DMS153 (cell line): ENCODE measurements around the gene ATL2.
A peak's percentile ranks its signal among the peaks of the same experiment; 100 is the strongest.
"Not testable (repeated sequence)": the region's sequence is repeated elsewhere in the genome, so short reads cannot be mapped to it uniquely, and the experiment has no call there.

ENCODE experiments used
- DNase-seq: peaks from one replicate; lab custom pipeline; 2025; lab: John Stamatoyannopoulos, UW

Gene ATL2

DNA sequence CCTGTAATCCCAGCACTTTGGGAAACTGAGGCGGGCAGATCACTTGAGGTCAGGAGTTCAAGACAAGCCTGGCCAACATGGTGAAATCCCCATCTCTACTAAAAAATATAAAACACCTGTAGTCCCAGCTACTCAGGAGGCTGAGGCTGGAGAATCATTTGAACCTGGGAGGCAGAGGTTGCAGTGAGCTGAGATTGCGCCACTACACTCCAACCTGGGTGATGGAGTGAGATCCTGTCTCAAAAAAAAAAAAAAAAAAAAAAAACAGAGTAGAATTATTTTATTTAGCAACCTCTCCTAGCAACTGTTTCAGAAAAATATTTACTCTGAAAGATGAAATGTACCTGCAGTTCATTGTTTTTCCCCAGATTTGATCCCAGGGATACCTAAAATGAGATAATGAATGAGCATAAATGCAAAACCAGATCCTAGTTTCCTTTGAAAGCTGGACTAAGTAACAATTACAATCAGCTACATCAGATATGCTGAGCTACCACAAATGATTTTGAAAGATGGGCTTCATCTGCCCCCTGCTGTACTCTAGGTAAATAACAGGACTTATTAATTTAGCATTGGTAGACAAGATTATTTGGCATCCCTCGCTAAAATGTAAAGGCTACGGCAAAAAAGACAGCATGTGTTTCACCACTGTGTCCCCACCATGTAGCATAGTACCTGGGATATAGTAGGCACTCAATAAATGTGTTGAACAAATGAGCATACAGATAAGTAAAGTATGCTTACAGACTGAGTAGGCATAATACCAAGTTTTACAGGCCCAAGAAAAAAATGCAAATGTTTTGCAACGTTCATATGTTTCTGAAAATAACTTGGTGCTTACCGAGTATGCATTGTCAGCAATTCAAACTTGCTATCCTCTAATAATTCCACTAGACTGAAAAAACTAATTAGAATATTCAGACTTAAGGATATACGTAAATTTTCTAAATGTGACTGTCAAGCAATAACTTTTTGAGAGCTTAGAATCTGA, 102.5 kb downstream of the ATL2 start:
- peak; percentile 66 for DNase-seq

DNA sequence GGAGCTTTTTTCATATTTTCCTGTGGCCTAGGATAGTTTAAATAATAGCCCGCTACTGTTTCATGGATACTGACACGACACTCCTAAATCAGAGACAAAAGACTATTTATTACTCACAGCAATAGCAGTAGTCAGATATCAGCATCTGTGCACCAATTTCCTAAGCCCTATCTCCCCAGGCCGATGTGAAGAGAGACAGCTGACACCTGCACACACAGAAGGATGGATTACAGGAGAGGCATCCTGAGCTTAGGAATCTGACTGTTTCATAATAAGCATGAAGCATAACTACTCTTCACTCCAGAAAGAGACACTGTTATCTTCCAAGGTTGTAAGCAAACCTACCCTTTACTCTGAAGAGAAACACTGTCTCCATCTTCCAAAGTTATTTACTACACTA, 105.4 kb downstream of the ATL2 start:
- no peak for DNase-seq

DNA sequence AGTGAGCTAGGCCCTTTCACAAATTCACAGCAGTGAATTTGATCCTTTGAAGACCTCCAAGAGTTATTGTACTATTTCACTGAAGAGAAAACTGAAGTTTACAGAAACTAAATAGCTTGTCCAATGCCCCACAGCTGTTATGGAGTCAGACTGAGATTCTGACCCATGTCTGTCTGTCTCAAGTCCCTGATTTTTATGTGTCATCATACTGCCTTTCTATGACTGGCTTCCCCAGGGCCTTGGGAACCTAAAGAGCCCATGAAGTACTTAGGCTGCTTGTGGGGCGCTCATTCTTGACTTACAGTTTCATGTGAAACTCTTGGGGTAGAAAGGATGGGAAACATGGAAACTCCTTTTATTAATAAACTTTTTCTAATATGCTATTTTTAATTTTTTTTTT, 107.7 kb downstream of the ATL2 start:
- no peak for DNase-seq

DNA sequence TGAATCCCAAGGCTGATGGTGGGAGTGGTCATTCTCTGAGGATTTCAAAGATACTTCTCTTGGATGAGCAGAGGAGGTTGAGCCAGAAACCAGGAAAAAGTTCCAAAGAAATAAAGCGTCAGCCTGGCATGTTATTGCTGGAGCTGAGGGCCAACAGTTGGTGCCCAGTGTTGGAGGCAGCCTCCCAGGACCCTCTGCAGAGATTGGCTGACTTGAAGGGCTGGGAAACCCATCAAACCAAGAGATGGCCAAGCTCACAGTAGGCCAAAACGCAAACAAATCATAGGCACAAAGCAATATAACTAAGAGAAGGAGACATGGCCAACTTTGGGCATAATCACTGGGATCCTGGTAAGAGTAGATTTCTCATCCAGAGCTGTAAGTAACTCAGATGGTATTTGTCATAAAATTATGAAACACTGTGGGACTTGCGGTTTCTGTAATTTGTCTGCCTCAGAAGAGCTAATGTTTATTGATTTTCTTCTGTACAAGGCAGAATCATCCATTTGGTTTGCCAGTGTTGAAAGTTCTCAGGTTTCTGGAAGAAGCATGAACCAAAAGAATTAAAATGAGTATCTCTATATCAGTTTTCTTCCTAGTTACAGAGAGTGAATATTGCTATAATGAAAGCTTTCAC, 108.3 kb downstream of the ATL2 start:
- DNase-seq = no peak

DNA sequence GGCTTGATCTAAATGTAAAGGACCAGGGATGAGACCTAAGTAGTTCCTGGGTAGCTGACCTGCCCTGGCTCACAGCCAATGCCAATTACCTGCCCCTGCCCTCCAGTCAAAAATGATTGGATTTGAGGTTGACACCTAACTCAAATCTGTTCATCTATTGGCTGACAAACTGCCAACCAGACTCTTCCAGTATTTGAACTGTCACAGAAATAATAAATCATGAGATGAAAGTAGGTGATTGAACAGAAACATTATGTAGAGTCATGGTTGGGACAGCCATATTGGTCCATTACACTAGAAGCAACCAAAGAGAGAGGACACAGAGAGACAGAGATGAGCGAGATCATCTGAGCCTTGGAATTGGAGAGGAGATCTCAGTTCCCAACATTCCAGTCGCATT, 109.1 kb downstream of the ATL2 start:
- DNase-seq = no peak

DNA sequence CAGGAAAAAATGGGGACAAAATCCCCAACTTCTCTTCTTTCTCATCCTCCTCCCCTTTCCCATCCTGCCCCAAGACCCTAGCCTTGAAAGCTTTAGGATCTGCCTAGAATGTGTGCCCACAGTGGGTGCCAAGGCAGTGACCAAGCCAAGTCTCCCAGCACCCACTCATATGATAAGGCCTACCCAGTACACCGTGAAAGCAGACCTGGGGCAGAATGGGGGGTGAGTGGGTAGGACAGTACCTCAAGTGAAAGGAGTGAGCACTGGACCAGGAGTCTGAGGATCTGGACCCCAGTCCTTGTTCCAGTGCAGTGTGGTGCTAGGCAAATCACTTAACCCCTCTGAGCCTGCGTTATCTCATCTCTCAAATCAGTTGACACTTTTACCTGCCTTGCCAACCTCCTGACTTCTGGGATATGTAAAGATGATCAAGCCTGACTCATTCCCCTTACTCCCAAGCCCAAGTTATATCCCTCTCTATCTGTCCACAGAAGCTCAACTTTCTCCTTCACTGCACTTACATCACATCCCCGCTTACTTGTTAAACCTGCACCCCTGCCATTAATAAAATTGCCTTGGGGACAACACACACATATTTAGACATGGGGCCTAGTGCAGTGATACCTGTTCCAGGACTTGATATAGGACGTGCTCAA, 109.7 kb downstream of the ATL2 start:
- no peak for DNase-seq

DNA sequence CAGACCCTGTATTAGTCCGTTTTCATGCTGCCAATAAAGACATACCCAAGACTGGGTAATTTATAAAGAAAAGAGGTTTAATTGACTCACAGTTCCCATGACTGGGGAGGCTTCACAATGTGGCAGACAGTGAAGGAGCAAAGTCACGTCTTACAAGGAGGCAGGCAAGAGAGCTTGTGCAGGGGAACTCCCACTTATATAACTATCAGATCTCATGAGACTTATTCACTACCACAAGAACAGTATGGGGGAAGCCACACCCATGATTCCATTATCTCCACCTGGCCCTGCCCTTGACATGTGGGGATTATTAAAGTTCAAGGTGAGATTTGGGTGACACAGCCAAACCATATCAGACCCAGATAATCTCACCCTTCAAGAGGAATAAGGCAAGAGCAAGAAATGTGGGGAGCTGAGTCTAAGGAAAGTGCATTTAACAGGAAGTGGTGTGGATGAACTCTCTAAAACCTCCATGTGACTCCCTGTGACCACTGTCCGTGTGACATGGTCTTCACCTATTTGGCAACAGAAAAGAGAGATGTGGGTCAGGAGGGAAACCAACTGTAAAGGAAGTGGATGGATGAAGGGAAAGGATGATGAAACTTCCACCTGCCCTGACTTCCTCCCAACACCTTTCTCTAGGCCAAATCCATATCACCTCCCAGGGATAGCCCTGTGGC, 110.6 kb downstream of the ATL2 start:
- DNase-seq = no peak

DNA sequence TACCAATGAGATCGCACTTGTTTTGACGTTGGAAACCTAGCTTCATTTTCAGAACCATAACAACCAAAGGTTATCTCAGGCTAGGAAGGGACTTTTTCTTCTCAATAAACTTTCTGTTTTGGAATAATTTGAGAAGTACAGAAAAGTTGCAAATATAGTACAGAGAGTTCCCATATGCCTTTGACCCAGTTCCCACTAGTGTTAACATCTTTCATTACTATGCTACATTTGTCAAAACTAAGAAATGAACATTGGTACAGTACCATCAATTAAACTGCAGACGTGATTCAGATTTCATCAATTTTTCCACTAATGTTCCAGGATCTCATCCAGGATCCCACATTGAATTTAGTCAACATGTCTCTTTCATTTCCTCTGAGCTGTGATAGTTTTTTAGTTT, 111.6 kb downstream of the ATL2 start:
- DNase-seq = no peak

DNA sequence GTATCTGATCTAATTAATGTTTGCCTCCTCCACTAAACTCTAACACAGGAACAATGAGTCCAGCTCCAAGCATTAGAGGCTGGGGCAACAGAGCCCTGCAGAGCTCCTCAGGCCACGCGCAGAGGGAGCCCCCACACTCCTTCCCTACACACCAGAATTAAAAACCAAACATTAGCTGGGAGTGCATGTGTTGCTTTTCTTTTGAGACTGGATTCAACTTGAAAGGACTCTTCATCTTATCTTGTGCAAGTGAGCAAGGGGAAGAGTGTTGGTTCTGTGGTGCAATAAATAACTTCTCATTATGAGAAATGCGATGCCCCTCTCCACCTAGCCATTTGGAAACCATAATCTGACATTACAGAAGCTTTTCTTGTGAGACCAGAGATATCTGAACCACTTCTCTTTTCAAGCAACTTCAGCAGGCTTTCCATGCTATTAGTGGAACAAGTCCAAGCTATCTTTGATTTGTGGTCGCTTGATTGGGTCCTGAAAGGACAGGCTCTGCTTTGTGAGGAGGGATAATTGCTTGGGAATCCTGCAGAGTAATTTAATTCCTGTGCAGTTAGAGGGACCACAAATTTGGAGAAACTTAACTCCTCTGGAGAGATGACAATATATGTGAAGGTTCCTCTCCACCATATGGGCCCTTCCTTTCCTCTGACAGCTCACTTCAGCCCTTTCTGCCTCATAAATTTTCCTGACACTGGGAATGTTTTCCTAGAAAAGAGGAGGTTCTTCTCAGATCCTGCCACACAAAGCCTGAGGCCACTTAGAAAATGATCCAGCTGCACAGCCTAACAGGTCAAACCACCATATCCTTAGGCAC, 112.5 kb downstream of the ATL2 start:
- DNase-seq = no peak

DNA sequence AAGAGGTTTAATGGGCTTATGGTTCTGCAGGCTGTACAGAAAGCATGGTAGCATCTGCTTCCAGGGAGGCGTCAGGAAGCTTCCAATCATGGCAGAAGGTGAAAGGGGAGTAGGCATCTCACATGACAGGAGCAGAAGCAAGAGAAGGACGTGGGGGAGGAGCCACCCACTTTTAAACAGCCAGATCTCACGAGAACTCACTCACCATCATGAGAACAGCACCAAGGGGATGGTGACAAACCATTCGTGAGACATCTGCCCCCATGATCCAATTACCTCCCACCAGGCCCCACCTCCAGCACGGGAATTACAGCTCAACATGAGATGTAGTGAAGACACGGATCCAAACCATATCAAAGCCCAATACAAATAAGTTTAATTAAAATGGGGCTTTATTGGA, 113.8 kb downstream of the ATL2 start:
- DNase-seq = no peak

DNA sequence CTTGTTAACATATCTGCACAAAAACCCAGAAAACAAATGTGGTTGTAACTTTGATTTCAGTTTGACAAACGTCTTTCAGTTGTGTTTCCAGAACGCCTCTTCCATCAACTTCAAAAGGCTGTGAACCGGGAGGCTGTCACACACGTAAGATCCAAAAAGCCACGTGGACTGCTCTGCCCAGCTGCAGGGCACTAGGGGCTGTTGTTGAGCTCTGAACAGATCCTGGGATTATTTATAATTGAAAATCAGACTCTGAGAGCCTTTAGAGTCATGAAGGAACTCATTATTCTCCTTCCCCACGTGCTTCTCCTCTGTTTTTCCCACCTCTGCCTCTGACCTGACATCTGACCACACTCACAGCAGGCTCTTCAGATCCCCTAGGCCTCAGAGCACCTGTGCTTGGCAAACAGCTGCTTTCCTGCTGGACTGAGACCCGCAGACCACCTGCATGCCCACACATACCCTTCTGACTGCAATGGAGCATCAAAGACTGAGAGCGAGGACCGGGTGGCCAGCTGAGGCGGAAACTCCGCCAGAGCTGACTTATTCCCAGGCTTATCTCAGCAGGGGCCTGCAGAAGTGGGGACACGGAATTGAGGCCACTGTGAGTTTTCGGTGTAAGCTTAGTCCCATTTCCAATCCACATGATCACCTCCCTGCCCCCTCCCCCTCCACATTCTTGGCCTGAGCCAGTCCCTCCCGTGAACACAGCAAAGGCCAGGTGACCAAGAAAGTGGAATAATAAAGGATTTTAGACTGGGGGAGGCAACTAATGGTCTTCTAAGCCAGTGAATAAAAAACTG, 114.8 kb downstream of the ATL2 start:
- no peak for DNase-seq

DNA sequence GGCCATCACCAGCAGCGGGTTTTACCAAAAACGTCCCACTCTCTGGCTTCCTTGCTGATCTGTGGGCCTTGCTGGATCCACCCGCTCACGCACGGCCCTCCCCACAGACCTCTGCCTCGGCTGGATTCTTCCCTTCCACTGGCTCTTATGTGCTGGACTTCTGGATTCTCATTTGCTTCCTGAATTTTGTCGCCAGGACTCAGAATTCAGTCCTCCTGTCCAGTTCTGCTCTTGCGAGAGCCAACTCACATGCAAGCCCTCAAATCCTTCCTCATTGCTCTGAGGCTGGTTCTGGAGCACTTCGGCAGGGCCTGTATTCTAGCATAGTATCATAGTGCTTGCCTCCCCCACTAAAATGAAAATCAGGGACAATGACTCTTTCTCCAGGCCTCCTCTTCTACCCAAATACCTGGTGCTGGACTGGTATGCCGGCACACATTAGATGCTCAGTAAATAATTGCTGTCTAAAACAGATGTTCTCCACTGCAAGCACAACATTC, 115.5 kb downstream of the ATL2 start:
- no peak for DNase-seq

DNA sequence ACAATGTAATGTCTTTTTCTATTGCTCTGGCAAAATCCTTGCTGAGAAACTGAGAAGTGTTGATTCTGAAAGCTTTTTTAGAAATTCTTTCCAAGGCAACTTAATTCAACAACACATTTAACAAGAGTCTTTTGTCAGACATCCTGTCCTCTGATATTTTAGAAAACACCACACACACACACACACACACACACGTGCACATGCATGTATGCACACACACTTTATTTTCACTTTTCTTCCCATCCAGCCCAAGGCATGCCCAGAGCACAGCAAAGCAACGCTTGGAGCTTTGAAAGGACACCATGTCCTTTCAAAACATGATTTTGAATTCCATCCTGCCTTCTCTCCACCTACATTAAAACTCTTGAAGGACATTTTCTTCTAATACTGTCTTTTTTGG, 116.1 kb downstream of the ATL2 start:
- no peak for DNase-seq

DNA sequence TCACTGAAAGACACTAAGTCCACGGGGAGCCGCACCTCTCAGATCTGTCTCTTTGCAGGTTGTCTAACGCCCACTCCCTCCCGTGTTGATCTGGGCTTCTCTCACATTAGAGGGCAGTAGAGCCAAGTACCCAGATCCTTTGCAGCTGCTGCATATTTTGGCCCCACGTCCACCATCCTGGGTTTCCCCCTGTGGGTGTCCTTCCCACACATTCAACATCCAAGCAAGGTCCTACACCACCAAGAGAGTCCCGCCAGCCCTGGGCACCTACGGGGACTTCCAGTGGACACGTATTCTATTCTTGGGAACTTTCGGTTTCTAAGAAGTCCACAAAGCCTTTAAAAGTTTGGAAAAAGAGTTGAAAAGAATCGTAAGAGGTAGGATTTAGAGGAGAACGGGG, 116.6 kb downstream of the ATL2 start:
- DNase-seq = no peak

DNA sequence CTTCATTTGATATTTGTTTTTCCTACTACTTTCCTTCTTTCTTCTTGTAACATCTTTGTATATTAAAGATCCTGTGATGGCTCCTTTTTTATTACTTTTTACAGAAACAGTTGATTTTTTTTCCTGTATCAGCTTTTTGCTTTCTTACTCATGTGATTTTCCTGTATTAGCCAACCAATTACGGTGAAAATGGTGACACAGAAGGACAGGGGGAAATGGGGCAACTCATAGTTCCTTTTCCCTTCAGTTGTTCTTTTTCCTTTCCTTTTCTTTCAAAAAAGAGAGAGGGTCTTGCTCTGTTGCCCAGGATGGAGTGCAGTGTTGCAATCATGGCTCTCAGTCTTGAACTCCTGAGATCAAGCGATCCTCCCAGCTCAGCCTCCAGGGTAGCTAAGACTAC, 117.8 kb downstream of the ATL2 start:
- no peak for DNase-seq

DNA sequence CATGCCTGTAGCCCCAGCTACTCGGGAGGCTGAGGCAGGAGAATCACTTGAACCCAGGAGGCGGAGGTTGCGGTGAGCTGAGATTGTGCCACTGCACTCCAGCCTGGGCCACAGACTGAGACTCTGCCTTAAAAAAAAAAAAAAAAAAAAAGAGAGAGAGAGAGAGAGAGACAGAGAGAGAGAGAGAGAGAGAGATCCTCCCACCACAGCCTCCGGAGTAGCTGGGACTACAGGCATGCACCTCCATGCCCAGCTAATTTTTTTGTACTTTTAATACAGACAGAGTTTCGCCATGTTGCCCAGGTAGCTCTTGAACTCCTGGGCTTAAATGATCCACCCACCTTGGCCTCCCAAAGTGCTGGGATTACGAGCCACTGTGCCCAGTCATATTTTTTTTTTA, 119.4 kb downstream of the ATL2 start:
- not testable (repeated sequence) for DNase-seq

DNA sequence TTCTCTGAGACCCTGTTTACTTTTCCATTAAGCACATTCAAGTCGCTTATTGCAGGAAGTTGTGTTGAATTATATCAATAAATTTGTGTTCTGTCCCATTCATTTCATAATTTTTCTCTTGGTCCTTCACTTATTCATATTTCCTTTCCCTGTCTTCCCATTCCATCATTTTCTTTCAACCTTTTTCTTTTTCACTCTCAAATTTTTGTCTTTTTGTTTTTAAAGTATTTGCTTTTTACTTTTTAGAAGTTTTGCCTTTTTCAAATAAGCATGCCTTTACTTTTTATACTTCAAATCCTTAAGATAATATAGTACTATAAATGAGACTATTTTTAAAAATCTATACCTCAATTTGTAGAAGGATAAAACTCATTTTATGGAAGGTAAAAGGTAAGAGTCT, 120.5 kb downstream of the ATL2 start:
- no peak for DNase-seq

DNA sequence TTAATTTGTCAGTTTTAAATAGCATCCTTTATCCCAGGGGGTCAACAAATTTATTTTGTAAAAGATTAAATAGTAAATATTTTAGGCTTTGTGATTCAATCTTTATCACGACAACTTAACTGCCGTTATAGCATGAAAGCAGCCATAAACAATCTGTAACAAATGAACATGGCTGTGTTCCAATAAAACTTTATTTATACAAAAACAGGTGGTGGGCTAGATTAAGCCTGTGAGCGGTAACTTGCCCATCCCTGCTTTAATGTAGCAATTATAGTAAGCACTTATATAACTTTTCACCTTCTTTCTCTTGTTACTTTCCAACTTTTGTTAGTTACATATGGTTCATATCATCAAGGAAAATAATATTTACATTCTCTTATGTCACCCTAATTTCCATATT, 121.9 kb downstream of the ATL2 start:
- DNase-seq = no peak

DNA sequence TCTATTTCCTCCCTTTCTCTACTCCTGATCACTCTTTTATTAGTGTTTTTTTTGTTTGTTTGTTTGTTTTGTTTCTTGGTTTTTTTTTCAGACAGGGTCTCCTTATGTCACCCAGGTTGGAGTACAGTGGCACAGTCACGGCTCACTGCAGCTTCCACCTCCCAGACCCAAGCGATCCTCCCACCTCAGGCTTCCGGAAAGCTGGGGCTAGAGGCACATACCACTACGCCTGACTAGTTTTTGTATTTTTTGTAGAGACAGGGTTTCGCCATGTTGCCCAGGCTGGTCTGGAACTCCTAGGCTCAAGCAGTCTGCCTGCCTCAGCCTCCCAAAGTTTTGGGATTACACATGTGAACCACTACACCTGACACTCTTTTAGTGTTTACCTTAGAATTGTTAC, 122.3 kb downstream of the ATL2 start:
- DNase-seq = no peak

DNA sequence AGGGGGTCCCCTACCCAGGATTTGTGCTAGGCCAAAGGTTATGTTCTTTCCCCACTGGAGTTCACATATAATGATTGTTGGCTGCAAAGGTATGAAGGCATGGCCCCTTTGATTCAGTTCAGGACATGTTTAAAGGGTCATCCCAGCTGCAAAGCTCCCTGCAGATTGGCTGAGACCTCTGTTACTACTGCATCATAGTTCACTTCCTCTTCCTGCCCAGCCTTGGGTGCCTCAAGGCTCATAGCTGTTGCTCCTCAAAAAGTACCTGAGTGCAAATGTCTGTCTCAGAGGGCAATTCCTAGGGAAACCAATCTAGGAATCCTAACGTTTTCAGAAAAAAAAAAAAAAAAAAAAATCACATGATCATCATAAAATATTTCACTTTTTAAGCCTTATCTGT, 125.1 kb downstream of the ATL2 start:
- DNase-seq = no peak

DNA sequence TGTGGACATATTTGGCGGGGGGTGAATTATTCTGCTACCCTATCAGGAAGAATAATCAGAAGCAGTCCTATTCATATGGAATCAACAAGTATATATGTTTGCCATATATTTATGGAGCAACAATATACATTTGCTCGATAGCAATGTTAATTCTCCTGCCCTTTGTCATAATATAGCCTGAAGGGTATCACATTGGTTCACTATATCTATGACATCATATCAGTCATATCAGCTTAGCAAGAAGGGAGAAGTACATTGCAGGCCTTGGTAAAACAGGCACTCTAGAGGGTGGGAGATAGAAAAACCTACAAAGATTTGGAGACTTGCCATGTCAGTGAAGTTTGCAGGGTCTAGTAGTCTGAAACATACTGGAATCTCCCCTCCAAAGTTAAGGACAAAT, 128.4 kb downstream of the ATL2 start:
- DNase-seq = no peak
